BJ (cell line): ENCODE results near the gene GALNT2. TPM values are rescaled to one million over a fixed set of nuclear protein-coding genes. Genes with fewer than 3 reads are reported as not detected.

Experiments used
- CTCF ChIA-PET: fragments of 350-600 bp; formaldehyde crosslinking; extraction: SDS; loops from one replicate; lab custom pipeline; 2021; ENCODE audit warnings: antibody characterized with exemption, inconsistent platforms; lab: Yijun Ruan, JAX
- POLR2A ChIA-PET: fragments of 300-600 bp; sonication (Branson Sonifier 250); formaldehyde crosslinking; extraction: SDS; loops from one replicate; lab custom pipeline; 2021; ENCODE audit warnings: antibody characterized with exemption; lab: Charles Lee
- DNase-seq: peaks from one replicate; pipeline ENCODE4 v3.0.0-alpha.2; 2011; ENCODE audit warnings: low read depth
- H3K27me3 ChIP-seq: 2 replicates; pipeline ENCODE4 v1.6.0; 2011; ENCODE audit warnings: low read length; ENCODE audit not compliant: control insufficient read depth, insufficient read depth
- H3K36me3 ChIP-seq: 2 replicates; pipeline ENCODE4 v1.5.1; 2011; ENCODE audit warnings: low read length; ENCODE audit not compliant: control insufficient read depth, insufficient read depth
- H3K4me3 ChIP-seq: 2 replicates; pipeline ENCODE4 v1.5.1; 2011; ENCODE audit warnings: low read depth, mild to moderate bottlenecking, control low read depth, low read length
- polyA plus RNA-seq: library from polyadenylated mRNA; depleted of rRNA; stranded (reverse); fragments of >200 nt; gene quantifications from 2 replicates; pipeline ENCODE4 v1.2.3, GENCODE V29; 2011
- TF ChIP-seq, protein P1 (sequence below): IDR thresholded peaks from 2 replicates; pipeline ENCODE4 v1.5.1; 2011; ENCODE audit warnings: low read depth, mild to moderate bottlenecking, control low read depth, inconsistent platforms, low read length, moderate library complexity; ENCODE audit not compliant: insufficient read depth

The GALNT2 gene
- polyA plus RNA-seq, 1 experiment, result 90.9 TPM

- Histone ChIP-seq H3K36me3 (no peaks in the 10 kb centered on the region), H3K4me3 (no peak overlapping the region), H3K27me3 (no peaks in the 10 kb centered on the region)
- DNase-seq, result no peak
- ChIA-PET CTCF (interaction anchor here (1.2 kb wide), 1 partner anchor 22 kb away, joined by 3 read pairs; no protein-coding TSS in a partner anchor), POLR2A (no interaction called here)
- TF ChIP-seq, protein P1, sequence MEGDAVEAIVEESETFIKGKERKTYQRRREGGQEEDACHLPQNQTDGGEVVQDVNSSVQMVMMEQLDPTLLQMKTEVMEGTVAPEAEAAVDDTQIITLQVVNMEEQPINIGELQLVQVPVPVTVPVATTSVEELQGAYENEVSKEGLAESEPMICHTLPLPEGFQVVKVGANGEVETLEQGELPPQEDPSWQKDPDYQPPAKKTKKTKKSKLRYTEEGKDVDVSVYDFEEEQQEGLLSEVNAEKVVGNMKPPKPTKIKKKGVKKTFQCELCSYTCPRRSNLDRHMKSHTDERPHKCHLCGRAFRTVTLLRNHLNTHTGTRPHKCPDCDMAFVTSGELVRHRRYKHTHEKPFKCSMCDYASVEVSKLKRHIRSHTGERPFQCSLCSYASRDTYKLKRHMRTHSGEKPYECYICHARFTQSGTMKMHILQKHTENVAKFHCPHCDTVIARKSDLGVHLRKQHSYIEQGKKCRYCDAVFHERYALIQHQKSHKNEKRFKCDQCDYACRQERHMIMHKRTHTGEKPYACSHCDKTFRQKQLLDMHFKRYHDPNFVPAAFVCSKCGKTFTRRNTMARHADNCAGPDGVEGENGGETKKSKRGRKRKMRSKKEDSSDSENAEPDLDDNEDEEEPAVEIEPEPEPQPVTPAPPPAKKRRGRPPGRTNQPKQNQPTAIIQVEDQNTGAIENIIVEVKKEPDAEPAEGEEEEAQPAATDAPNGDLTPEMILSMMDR, result no peak
These were observed 232.4 kb downstream of the GALNT2 start for GRCh38 chr1:230299191-230300006.

DNA sequence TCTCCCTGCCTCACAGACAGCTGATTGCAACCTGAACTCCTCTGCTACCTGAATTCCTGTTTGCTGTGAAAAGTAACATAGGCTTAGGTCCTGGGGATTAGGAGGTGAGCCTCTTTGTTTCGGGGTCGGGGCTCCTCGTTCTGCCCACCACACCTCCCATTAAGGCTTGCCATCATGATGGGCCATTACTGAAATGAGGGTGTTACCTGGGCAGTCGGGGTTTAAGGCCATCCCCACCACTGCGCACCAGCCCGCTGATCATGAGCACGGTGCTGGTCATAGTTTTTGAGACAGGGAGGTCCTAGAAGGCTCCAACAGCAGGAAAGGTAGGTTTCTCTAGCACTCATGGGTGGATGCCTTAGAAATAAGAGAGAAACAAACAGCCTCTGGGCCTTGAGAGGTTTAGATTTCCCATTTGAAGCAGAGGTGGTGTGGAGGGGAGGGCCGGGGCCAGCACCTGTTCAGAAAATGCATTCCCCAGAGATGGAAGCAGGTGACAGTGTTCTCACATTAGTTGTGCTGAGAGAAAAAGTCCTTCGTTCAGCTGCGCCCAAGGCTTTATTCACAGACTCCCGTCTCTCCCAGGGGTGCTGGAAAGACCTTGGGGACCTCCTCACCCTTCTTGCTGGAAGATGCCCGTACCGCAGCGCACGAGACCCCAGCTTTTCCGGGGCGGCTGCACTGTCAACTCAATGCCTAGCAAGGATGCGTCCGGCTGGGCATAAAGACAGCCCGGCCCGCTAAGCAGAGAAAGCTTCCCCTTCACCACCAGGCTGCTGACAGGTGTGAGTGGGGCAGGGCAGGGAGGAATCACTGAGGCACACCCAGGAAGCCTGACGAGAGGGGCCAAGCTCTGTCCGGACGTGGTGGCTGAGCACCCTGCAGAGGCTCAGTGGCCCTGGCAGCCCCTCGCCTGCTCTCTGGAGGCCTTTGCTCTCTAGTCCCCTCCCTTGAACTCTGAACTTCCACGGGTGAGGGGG lies 233.6 kb downstream of the GALNT2 start:
- ChIA-PET POLR2A (no interaction called here), CTCF (interaction anchor here (0.7 to 1.2 kb wide), 2 partner anchors 23 to 639 kb away, joined by 3 read pairs; no protein-coding TSS in a partner anchor)
- Histone ChIP-seq H3K4me3 (no peak overlapping the region), H3K27me3 (no peaks in the 10 kb centered on the region), H3K36me3 (no peaks in the 10 kb centered on the region)
- TF ChIP-seq, protein P1, result no peak
- DNase-seq, result no peak

DNA sequence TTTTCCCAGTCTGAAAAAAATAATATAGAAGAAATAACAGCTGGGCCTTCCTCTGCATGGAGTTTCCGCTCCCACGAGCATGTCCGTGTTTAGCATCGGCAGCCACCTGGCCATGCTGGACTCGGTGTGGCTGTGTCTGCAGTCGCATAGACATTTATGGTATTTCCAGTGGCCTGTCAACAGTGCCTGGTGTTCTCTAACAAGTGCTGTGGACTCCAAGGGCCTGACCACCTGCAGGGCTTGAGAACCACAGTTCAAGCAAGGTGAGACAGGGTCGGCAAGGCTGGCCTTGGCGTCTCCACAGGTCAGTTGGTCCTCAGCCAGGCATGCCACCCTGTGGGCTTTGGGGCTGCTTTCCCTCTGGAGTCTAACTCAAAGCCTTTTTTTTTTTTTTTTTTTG lies 234.3 kb downstream of the GALNT2 start:
- Histone ChIP-seq H3K36me3 (no peaks in the 10 kb centered on the region), H3K4me3 (no peak overlapping the region)

DNA sequence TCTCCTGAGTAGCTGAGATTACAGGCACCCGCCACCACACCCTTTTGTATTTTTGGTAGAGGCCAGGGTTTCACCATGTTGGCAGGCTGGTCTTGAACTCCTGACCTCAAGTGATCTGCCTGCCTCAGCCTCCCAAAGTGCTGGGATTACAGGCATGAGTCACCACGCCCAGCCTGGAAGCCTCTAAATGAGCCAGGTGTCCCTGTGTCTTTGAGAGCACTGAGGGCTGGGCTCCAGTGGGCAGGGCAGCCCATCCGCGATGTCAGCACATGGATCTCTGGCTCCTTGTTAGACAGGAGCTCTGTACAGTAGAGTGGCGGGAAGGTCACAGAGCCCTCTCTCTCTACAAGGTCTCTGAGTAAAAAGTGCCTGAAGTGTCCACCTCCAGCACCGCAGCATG lies 234.8 kb downstream of the GALNT2 start:
- ChIA-PET POLR2A (no interaction called here), CTCF (interaction anchor here (1.2 kb wide), 1 partner anchor 641 kb away, joined by 4 read pairs; no protein-coding TSS in a partner anchor)
- Histone ChIP-seq H3K27me3 (no peaks in the 10 kb centered on the region), H3K36me3 (no peaks in the 10 kb centered on the region), H3K4me3 (no peak overlapping the region)
- TF ChIP-seq, protein P1, result no peak
- DNase-seq, result no peak

More for the DNA sequence above, 234.3 kb downstream of the GALNT2 start:
- POLR2A ChIA-PET, result no interaction called here
- no peak for DNase-seq
- CTCF ChIA-PET, result interaction anchor here (0.7 kb wide), 1 partner anchor 639 kb away, joined by 3 read pairs; no protein-coding TSS in a partner anchor
- TF ChIP-seq, protein P1, result no peak
- H3K27me3 ChIP-seq, result no peaks in the 10 kb centered on the region
